ENCODE data around the gene FOXD4L6.
"Not testable (repeated sequence)": the region's sequence is repeated elsewhere in the genome, so short reads cannot be mapped to it uniquely, and the experiment has no call there.

DNA sequence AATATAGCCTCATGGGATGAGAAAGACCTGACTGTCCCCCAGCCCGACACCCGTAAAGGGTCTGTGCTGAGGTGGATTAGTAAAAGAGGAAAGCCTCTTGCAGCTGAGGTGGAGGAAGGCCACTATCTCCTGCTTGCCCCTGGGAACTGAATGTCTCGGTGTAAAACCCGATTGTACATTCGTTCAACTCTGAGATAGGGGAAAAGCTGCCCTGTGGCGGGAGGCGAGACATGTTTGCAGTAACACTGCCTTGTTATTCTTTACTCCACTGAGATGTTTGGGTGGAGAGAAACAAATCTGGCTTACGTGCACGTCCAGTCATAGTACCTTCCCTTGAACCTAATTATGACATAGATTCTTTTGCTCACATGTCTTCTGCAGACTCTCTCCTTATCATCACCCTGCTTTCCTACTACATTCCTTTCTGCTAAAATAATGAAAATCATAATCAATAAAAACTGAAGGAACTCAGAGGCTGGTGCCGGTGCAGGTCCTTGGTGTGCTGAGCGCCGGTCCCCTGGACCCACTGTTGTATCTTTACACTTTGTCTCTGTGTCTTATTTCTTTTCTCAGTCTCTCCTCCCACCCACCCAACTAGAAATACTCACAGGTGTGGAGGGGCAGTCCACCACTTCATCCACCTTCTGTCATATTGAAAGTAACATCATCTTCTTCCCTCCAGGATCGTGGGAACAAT is 22.8 kb downstream of the FOXD4L6 start:
- TF ChIP-seq, protein P1, sequence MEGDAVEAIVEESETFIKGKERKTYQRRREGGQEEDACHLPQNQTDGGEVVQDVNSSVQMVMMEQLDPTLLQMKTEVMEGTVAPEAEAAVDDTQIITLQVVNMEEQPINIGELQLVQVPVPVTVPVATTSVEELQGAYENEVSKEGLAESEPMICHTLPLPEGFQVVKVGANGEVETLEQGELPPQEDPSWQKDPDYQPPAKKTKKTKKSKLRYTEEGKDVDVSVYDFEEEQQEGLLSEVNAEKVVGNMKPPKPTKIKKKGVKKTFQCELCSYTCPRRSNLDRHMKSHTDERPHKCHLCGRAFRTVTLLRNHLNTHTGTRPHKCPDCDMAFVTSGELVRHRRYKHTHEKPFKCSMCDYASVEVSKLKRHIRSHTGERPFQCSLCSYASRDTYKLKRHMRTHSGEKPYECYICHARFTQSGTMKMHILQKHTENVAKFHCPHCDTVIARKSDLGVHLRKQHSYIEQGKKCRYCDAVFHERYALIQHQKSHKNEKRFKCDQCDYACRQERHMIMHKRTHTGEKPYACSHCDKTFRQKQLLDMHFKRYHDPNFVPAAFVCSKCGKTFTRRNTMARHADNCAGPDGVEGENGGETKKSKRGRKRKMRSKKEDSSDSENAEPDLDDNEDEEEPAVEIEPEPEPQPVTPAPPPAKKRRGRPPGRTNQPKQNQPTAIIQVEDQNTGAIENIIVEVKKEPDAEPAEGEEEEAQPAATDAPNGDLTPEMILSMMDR (conservative IDR thresholded peaks at IDR 0.05 in 1 of 2, IDR thresholded peaks at IDR 0.05 in 1 of 2; ENCODE audit: extremely low read depth in 1 of 2, insufficient read depth in 1 of 2, low read depth in 1 of 2, low read length in 2 of 2) = not testable (repeated sequence)
- not testable (repeated sequence) for TF ChIP-seq EZH2 (IDR thresholded peaks at IDR 0.05; ENCODE audit: borderline replicate concordance, low read length)

Data from mammary epithelial cell (primary cell).